ENCODE data around the gene CALN1.

CALN1 gene

DNA sequence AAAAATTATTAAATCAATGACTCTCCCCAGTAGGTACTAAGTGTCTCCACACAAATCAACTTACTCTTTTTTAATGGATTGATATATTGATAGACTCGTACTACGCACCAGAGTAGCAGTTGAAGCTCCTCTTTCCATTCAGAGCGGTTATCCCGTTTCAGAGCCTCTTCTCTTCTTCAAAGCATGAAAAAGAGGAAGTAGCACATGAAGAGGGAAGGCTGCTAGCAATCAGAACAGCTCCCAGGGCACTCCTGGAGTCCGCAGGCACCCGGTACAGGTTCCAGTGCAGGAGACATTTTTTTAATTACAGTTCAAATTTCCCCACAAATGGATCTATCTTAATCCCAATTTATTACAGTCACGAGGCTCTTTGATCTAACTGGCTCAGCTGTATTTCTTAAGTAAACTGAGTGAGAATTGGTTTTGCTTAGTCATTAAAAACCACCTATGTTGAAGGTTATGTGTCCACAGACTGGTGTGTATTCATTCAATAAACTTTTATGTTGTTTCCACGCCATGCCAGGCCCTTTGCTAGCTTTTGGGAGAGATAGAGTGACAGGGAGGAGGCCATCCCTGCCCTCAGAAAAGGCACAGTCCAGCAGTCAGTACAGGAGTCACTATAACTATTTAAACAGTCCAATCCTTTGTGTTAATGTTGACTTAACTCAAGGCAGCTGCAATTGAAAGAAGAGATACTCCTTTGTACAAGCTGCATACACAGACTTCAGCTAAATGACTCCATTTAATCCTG, 32.1 kb upstream of the CALN1 start:
- TF ChIP-seq, protein P1, sequence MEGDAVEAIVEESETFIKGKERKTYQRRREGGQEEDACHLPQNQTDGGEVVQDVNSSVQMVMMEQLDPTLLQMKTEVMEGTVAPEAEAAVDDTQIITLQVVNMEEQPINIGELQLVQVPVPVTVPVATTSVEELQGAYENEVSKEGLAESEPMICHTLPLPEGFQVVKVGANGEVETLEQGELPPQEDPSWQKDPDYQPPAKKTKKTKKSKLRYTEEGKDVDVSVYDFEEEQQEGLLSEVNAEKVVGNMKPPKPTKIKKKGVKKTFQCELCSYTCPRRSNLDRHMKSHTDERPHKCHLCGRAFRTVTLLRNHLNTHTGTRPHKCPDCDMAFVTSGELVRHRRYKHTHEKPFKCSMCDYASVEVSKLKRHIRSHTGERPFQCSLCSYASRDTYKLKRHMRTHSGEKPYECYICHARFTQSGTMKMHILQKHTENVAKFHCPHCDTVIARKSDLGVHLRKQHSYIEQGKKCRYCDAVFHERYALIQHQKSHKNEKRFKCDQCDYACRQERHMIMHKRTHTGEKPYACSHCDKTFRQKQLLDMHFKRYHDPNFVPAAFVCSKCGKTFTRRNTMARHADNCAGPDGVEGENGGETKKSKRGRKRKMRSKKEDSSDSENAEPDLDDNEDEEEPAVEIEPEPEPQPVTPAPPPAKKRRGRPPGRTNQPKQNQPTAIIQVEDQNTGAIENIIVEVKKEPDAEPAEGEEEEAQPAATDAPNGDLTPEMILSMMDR (conservative IDR thresholded peaks at IDR 0.05), result no peak
- TF ChIP-seq ZFX (IDR thresholded peaks at IDR 0.05), result no peak
- H3K27ac ChIP-seq, result no peak overlapping the region

DNA sequence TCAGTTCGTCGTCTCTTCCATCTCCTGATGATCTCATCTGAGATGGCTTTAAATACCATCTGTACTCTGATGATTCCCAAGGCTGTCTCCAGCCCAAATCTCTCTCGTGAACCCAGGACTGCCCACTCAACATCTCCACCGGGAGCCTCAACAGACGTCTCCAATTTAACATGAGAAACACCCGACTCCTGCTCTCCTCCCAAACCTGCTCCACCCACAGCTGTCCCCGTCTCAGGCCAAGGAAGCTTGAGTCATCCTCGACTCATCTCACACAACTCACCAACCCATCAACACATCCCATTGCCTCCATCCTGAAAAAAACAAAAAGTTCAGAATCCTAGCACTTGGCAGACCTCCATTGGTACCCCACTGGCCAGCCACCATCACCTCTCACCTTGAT, 29.7 kb upstream of the CALN1 start:
- no peak overlapping the region for H3K27ac ChIP-seq
- no peak for TF ChIP-seq ZFX (IDR thresholded peaks at IDR 0.05)
- TF ChIP-seq, protein P1 (conservative IDR thresholded peaks at IDR 0.05), result no peak

DNA sequence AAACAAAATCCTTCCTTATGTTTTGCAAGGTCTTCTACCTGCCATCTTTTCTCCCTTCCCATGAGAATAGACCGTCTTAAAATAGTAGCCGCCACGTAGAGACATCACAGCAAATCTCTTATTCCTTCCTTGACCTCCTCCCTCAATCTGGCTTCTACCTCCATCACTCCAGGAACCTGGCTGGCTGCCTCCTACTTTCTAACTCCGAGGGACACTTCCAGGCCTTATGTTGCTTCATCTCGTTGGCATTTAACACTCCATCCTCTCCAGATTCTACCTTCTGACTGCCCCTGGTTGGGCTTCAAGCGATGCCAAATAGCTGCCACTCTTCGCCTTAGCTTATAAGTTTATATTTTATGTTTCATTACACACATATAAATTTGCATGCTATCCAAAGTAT, 26.4 kb upstream of the CALN1 start:
- H3K27ac ChIP-seq, result no peak overlapping the region
- TF ChIP-seq, protein P1 (conservative IDR thresholded peaks at IDR 0.05), result no peak
- TF ChIP-seq ZFX (IDR thresholded peaks at IDR 0.05), result no peak

DNA sequence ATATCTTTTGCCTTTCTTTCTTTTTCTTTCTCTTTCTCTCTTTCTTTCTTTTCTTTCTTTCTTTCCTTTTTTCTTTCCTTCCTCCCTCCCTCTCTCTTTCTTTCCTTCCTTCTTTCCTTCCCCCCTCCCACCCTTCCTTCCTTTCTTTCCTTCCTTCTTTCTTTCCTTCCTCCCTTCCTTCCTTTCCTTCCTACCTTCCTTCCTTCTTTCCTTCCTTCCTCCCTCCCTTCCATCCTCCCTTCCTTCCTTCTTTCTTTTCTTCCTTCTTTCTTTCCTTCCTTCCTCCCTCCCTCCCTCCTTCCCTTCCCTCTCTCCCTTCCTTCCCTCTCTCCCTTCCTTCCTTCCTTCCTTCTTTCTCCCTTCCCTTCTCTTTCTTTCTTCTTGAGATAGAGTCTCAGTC, 25.5 kb upstream of the CALN1 start:
- TF ChIP-seq, protein P1 (conservative IDR thresholded peaks at IDR 0.05), result no peak
- TF ChIP-seq ZFX (IDR thresholded peaks at IDR 0.05), result no peak
- no peak overlapping the region for H3K27ac ChIP-seq

DNA sequence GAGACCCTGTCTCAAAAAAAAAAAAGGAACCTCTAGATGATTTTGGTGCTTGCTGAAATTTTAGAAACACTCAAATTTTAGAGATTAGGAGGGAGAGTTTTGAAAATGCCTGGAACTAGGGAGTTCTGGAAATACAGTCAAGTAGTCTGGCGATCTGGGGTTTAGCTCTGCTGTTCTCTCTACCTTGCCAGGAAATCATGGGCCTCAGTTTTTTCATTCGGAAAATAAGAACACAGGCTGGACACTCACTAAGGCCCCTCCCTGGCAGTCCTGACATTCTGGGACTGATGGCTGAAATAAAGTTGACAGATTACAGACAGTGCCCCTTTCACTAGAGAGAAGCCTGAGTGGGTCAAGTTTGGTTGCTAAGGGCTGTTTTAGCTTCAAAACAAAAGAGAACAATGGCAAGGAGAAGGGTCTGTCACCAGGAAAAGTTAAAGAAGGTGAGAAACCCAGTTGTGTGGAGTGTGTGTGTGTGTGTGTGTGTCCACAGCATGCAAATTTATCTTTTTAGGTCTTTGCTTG, 25.0 kb upstream of the CALN1 start:
- no peak overlapping the region for H3K27ac ChIP-seq

DNA sequence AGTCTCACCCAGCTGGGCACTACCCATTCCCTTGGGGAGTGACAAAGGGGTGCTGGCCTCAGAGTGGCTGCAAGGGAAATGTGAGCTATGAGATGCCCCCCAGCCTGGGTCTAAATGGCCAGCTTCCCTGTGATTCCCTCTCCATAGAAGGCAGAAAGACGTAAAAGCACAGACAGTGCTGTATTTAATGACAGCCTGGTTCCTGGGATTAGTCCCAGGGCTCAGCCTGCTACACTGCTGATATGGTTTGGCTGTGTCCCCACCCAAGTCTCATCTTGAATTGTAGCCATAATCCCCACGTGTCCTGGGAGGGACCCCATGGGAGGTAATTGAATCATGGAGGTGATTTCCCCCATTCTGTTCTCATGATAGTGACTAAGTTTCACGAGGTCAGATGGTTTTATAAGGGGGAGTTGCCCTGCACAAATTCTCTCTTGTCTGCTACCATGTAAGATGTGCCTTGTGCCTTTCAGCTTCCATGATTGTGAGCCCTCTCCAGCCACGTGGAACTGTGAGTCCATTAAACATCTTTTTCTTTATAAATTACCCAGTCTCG, 23.9 kb upstream of the CALN1 start:
- H3K27ac ChIP-seq, result no peak overlapping the region
- TF ChIP-seq, protein P1 (conservative IDR thresholded peaks at IDR 0.05), result no peak
- no peak for TF ChIP-seq ZFX (IDR thresholded peaks at IDR 0.05)

More for the DNA sequence above, 25.0 kb upstream of the CALN1 start:
- TF ChIP-seq, protein P1 (conservative IDR thresholded peaks at IDR 0.05), result no peak
- TF ChIP-seq ZFX (IDR thresholded peaks at IDR 0.05), result no peak

DNA sequence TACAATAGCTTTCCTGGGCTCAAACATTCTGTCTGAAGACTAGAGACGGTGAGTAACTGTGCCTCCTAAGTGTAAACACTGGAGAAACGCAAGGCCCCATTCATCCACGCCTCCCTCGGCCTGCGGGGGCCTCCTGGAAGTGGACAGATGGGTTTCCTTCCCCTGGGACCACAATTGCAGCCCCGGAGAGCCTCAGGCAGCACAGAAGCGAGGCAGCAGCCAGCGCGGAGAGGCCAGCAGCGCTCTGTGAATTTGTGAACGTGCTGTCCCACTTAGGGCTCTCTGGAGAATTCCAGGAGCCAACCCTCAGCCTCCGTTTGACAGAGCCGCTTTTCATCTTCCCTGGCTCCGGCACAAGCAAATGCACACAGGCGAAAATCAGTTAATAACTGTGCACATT, 23.2 kb upstream of the CALN1 start:
- TF ChIP-seq, protein P1 (conservative IDR thresholded peaks at IDR 0.05), result no peak
- TF ChIP-seq ZFX (IDR thresholded peaks at IDR 0.05), result no peak
- H3K27ac ChIP-seq, result no peak overlapping the region
